Renal cortex interstitium (tissue), 11 donors: ENCODE results near the gene ANAPC5. TPM values are rescaled to one million over a fixed set of nuclear protein-coding genes. Genes with fewer than 3 reads are reported as not detected.
A peak's percentile ranks its signal among the peaks of the same experiment; 100 is the strongest.
"Not testable (repeated sequence)": the region's sequence is repeated elsewhere in the genome, so short reads cannot be mapped to it uniquely, and the experiment has no call there.

Source experiments
- DNase-seq, 11 donors: peaks; one replicate each; pipeline ENCODE4 v3.0.0-alpha.2; 2013; ENCODE audit warnings: low read depth in 9 of 11, low spot score in 4 of 11; ENCODE audit errors: extremely low read depth in 1 of 11
- polyA plus RNA-seq, 3 donors: library from polyadenylated mRNA; unstranded; fragments of 120-200 nt; gene quantifications; one replicate each; pipeline ENCODE4 v1.2.1, GENCODE V29; 2013; ENCODE audit not compliant: insufficient read length in 3 of 3

The ANAPC5 gene
- polyA plus RNA-seq, 3 donors = 137 to 198 (median 156) TPM

DNA sequence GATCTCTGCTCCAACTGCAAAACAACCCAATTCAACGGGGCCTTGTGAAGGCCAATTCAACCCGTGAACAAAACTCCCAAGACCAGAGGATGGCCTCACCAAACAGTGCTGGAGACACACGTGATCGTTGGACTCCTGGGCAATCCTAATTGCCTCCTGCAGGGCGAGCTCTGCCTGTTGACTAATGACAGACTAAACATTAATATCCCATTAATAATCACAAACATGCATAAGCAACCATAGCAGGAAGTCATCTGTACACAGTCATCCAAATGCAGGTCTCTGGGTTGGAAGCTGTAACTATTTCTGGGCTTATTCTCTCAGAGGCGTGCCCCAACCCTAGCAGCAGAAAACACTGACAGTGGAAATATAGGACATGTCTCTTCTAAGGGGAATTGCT, 21.0 kb downstream of the ANAPC5 start:
- no peak for DNase-seq

GRCh38 chr12:121330692-121331091, 21.5 kb downstream of the ANAPC5 start:
- DNase-seq = no peak

DNA sequence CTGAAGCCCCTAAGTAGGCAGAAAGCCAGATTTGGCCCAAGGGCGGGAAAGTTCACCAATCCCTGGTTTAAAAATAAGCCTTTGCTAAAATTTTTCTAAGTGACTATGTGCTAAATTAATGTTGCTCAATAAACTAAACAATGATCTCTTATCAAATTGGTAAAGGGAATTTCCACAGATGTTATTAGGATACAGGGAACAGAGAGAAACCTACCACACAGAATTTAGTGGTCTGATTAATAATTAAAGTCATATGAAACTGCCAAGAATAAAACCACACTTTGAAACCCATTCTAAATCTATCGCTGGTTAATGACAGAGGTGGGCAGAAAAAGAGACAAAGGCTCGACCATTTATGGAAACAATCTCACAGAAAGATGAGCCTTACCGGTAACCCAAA, 22.0 kb downstream of the ANAPC5 start:
- no peak for DNase-seq

DNA sequence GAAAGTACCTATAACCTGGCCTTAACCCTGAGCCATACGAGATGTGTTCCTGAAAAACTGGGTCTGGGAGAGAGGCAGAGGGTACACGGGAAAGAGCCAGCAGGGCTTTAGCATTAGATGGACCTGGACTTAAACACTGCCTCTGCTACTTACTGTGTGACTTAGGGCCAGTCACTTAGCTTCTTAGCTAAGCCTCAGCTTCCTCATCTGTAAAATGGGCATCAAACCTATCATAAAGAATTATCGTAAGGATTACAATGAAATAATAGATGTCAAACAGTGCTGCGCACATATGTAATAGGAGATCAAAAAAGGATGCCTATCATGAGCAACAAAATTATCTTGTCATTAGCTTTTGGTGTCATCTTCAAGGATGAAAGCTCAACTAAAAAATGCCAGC, 23.6 kb downstream of the ANAPC5 start:
- DNase-seq = no peak

- DNase-seq = no peak
These were observed 25.1 kb downstream of the ANAPC5 start for GRCh38 chr12:121326996-121327674.

DNA sequence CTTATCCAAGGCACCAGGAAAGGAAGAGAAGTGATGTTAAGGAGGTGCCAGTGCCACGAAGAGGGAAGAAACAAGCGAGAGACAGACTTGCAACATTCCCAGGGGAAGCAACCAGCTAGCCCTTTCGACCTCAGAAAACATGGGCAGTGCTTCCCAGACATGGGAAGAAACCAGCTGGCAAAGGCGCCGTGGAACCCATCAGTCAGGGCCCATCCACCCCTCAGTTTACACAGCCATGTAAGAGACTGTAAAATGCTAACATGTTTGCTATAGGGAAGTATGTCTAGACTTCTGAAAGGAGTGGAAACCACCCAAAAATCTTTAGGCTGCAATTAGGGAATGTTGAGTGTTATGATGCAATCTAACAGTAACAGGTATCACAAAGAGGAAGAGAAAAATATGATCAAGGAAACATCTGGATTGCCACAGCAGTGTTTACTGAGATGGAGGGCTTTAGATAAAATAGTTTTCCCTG, 26.3 kb downstream of the ANAPC5 start:
- no peak for DNase-seq

DNA sequence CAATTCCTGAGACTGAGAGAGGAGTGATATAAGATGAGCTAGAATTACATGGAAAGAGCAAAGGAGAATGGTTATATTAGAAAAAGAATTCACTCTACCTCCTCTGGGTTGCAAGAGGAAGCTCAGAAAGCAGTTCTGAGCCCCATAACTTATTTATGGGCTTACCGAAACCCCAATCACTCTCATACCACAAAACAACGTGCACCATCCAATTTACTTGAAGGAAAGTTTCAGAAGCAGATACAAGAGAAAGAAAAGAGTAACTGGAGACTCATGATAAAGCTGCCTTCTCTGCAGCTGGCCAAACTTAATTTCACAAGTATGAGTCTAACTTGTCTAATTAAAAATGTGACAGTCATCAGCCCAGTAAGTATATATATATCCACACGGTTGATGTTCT, 28.3 kb downstream of the ANAPC5 start:
- no peak for DNase-seq

DNA sequence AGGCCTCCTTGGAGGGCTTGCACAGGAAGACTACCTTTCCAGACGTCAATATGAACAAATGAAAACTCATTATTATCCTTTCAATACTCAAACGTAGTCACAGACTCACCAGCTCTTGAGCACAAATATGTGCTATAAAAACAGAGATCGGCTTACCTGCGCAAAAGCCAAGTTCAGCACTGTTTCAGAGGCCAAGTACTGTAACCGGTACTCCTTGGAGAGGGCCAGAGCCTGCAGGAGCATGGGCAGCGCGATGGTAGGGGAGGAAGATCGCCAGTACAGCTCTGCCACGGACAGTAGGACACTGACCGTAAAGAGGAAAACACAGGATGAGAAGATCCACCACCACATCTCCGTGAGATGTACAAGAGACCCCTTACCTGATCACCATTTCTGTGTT, 34.1 kb downstream of the ANAPC5 start:
- no peak for DNase-seq

GRCh38 chr12:121314431-121314830, 37.8 kb downstream of the ANAPC5 start:
- no peak for DNase-seq

DNA sequence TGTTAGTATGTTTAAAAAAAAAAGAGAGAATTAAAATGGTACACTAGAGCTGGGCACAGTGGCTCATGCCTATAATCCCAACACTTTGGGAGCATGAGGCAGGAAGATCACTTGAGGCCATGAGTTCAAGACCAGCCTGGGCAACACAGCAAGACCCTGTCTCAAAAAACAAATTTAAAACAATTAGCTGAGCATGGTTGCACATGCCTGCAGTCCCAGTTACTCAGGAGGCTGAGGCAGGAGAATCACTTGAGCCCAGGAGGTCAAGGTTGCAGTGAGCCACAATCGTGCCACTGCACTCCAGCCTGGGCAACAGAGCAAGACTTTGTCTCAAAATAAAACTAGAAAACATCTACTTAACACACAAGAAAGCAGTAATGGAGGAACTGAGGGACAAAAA, 42.0 kb downstream of the ANAPC5 start:
- DNase-seq = not testable (repeated sequence)

DNA sequence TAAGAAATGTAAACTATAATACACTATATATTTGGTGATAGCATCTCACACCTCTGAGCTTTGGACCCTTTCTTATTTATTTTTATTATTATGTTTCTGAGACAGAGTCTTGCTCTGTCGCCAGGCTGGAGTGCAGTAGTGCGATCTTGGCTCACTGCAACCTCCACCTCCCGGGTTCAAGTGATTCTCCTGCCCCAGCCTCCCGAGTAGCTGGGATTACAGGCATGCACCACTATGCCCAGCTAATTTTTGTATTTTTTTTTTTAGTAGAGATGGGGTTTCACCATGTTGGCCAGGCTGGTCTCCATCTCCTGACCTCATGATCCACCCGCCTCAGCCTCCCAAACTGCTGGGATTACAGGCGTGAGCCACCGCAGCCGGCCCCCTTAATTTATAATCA, 44.8 kb downstream of the ANAPC5 start:
- not testable (repeated sequence) for DNase-seq

- DNase-seq = no peak
These were observed 47.9 kb downstream of the ANAPC5 start for GRCh38 chr12:121304306-121304705.

- no peak for DNase-seq
These were observed 50.3 kb downstream of the ANAPC5 start for GRCh38 chr12:121301876-121302275.

GRCh38 chr12:121300083-121300819, 52.0 kb downstream of the ANAPC5 start:
- no peak for DNase-seq

GRCh38 chr12:121299662-121300061, 52.5 kb downstream of the ANAPC5 start:
- no peak for DNase-seq

DNA sequence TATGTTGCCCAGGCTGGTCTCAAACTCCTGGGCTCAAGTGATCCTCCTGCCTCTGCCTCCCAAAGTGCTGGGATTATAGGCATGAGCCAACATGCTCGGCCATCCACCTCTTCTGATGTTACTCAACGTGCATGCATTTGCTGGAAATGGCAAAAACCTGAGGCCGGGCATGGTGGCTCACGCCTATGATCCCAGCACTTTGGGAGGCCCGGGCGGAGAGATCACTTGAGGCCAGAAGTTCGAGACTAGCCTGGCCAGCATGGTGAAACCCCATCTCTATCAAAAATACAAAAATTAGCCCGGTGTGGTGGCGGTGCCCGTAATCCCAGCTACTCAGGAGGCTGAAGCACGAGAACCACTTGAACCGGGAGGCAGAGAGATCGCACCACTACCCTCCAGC, 53.8 kb downstream of the ANAPC5 start:
- not testable (repeated sequence) for DNase-seq

DNA sequence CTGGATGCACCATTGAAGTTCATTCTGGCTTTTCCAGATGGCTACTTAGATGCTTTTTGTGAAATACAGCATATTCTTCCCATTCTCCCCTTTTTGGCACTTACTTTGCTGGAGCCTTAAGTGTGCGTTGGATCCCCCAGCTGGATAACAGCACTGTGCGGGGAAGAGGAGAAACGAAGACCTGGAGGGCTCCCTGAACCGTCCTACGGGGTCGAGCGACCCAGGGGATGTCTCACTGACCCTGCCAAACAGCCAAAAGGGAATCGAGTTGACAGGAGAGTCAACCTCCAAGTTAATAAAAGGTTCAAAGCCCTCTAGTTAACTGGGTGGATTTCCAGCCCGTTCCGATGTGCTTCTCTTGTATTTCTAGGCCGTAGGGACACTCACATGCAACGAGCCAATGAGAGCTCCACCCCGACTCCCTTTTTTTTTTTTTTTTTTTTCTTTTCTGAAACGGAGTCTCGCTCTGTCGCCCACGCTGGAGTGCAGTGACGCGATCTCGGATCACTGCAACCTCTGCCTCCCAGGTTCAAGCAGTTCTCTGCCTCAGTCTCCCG, 54.7 kb downstream of the ANAPC5 start:
- DNase-seq = peak in 6 of 11 donors; percentile 17 to 49 (median 28)

- peak; percentile 55 to 88 (median 83) for DNase-seq
These were observed 55.4 kb downstream of the ANAPC5 start, which contains the start of gene CAMKK2 for GRCh38 chr12:121296618-121297434. Gene CAMKK2, minus strand, starts transcription at chr12:121296709. Its CDS starts 22,183 bp downstream, at chr12:121274526.
